ENCODE measurements around the gene CHST11.

The CHST11 gene

GRCh38 chr12:104596898-104597843 is 140.4 kb downstream of the CHST11 start:
- H3K79me2 ChIP-seq (ENCODE audit: insufficient read depth, low read length) = peaks cover 100% of the 10 kb centered on the region
- no peak overlapping the region for H2AFZ ChIP-seq (ENCODE audit: low read depth, low read length)
- ATAC-seq (ENCODE audit: insufficient read depth, low read depth) = no peak
- peaks cover 67% of the 10 kb centered on the region for H3K36me3 ChIP-seq (ENCODE audit: insufficient read depth, low read length)
- H3K4me2 ChIP-seq (ENCODE audit: insufficient read depth, low read length) = no peak overlapping the region
- no peak for TF ChIP-seq CTCF (IDR thresholded peaks at IDR 0.05; ENCODE audit: borderline replicate concordance, extremely low read depth, low read length, poor library complexity, severe bottlenecking)
- TF ChIP-seq EZH2 (IDR thresholded peaks at IDR 0.05; ENCODE audit: borderline replicate concordance, low read depth, low read length, severe bottlenecking) = no peak
- peaks cover 100% of the 10 kb centered on the region for H4K20me1 ChIP-seq (ENCODE audit: insufficient read depth, low read length)
- no peaks in the 10 kb centered on the region for H3K9me3 ChIP-seq (ENCODE audit: insufficient read depth, low read length, severe bottlenecking)
- no peak for DNase-seq
- H3K27ac ChIP-seq (ENCODE audit: low read length) = 0 out of 2 replicates have a peak overlapping the region, but pooled peaks have one; percentile 9
- no peaks in the 10 kb centered on the region for H3K27me3 ChIP-seq (ENCODE audit: insufficient read depth, low read length, poor library complexity)
- H3K4me3 ChIP-seq (ENCODE audit: low read depth in 1 of 2, low read length in 2 of 2) = no peak overlapping the region
- no peaks in the 10 kb centered on the region; the same call in 1 of the 2 replicates for H3K4me1 ChIP-seq (ENCODE audit: insufficient read depth, low read length)
- no peak overlapping the region for H3K9ac ChIP-seq (ENCODE audit: low read depth, low read length)

GRCh38 chr12:104598342-104599271 is 141.9 kb downstream of the CHST11 start:
- Histone ChIP-seq H3K4me1 (ENCODE audit: insufficient read depth, low read length) (no peaks in the 10 kb centered on the region; the same call in 1 of the 2 replicates), H3K79me2 (ENCODE audit: insufficient read depth, low read length) (peaks cover 100% of the 10 kb centered on the region)

More at GRCh38 chr12:104598342-104599271, 141.9 kb downstream of the CHST11 start:
- H3K27me3 ChIP-seq (ENCODE audit: insufficient read depth, low read length, poor library complexity) = no peaks in the 10 kb centered on the region
- no peak overlapping the region for H2AFZ ChIP-seq (ENCODE audit: low read depth, low read length)
- no peak overlapping the region for H3K4me3 ChIP-seq (ENCODE audit: low read depth in 1 of 2, low read length in 2 of 2)
- ATAC-seq (ENCODE audit: insufficient read depth, low read depth) (no peak), DNase-seq (no peak)
- H4K20me1 ChIP-seq (ENCODE audit: insufficient read depth, low read length) = peaks cover 100% of the 10 kb centered on the region
- no peak overlapping the region for H3K9ac ChIP-seq (ENCODE audit: low read depth, low read length)
- H3K36me3 ChIP-seq (ENCODE audit: insufficient read depth, low read length) = peaks cover 71% of the 10 kb centered on the region
- H3K9me3 ChIP-seq (ENCODE audit: insufficient read depth, low read length, severe bottlenecking) = no peaks in the 10 kb centered on the region
- peak overlapping the region; percentile 18; the same call in 1 of the 2 replicates for H3K27ac ChIP-seq (ENCODE audit: low read length)
- H3K4me2 ChIP-seq (ENCODE audit: insufficient read depth, low read length) = no peak overlapping the region
- TF ChIP-seq EZH2 (IDR thresholded peaks at IDR 0.05; ENCODE audit: borderline replicate concordance, low read depth, low read length, severe bottlenecking) (no peak), CTCF (IDR thresholded peaks at IDR 0.05; ENCODE audit: borderline replicate concordance, extremely low read depth, low read length, poor library complexity, severe bottlenecking) (no peak)

Data from DND-41 (cell line).